Astrocyte (in vitro differentiated cells and primary cell): ENCODE measurements around the gene BAZ1B.

ENCODE experiments used
- CTCF ChIP-seq: IDR thresholded peaks from 2 replicates; pipeline ENCODE4 v1.5.1; 2011; ENCODE audit warnings: low read depth, mild to moderate bottlenecking, inconsistent platforms, low read length, moderate library complexity; ENCODE audit not compliant: insufficient read depth
- EZH2 ChIP-seq: IDR thresholded peaks from 2 replicates; pipeline ENCODE4 v1.6.1; 2012; ENCODE audit warnings: mild to moderate bottlenecking, low read length, inconsistent platforms; ENCODE audit not compliant: insufficient read depth

DNA sequence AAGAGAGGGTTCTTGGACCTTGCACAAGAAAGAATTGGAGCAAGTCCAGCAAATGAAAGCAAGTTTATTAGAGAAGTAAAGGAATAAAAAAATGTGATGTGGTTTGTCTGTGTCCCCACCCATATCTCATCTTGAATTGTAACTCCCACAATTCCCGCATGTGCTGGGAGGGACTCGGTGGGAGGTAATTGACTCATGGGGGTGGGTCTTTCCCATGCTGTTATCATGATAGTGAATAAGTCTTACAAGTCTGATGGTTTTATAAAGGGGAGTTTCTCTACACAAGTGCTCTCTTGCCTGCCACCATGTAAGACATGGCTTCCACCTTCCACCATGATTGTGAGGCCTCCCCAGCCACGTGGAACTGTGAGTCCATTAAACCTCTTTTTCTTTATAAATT is 127.7 kb downstream of the BAZ1B start:
- TF ChIP-seq CTCF (no peak), EZH2 (no peak)
